HCT116 (cell line): ENCODE data around the gene SLCO4A1. TPM values are rescaled to one million over a fixed set of nuclear protein-coding genes. Genes with fewer than 3 reads are reported as not detected.

ENCODE experiments used
- ATAC-seq: fragments of 200-7000 bp; cut with Tn5 transposase; 2 replicates; pipeline ENCODE4 v1.9.1; 2020; ENCODE audit warnings: mild to moderate bottlenecking, moderate library complexity
- Bru-seq: library from RNA; stranded (reverse); fragments of 400-500 nt; gene quantifications from one replicate; lab custom pipeline; 2021; lab: Mats Ljungman, UMichigan
- BruChase-seq, 2 experiments: library from RNA; stranded (reverse); fragments of 400-500 nt; gene quantifications; one replicate each; lab custom pipeline; 2021; lab: Mats Ljungman, UMichigan
- BruUV-seq: library from RNA; stranded (reverse); fragments of 400-500 nt; replicated peaks from 2 replicates; lab custom pipeline; 2021; lab: Mats Ljungman, UMichigan
- CTCF ChIA-PET: fragments of 300-600 bp; sonication (Branson Sonifier 250); formaldehyde crosslinking; loops from one replicate; lab custom pipeline; 2021; ENCODE audit warnings: antibody characterized with exemption; lab: Charles Lee
- POLR2A ChIA-PET: fragments of 300-600, 350-600 bp; sonication (Branson Sonifier 250); formaldehyde crosslinking; loops from one replicate; lab custom pipeline; 2021; ENCODE audit warnings: antibody characterized with exemption; lab: Charles Lee
- RAD21 ChIA-PET, 2 experiments: fragments of 300-600 bp; sonication (Branson Sonifier 250); formaldehyde crosslinking; loops; one replicate each; lab custom pipeline; 2023; ENCODE audit warnings: low total read pairs in 2 of 2; ENCODE audit not compliant: uncharacterized antibody in 2 of 2, unreplicated experiment in 2 of 2, low non-redundant PET in 1 of 2; lab: Charles Lee
- DNase-seq: peaks from one replicate; pipeline ENCODE4 v3.0.0-alpha.2; 2010; ENCODE audit warnings: low read depth, low spot score
- H2AFZ ChIP-seq: fragments of 200-600 bp; shearing (Covaris generic), sonication (generic); 2 replicates; pipeline ENCODE4 v1.6.1; 2017; ENCODE audit warnings: low read depth, mixed run types, mixed read lengths, antibody characterized with exemption, low read length; ENCODE audit not compliant: poor library complexity, severe bottlenecking
- H3K27ac ChIP-seq: 2 replicates; pipeline ENCODE4 v1.5.1; 2012; ENCODE audit warnings: low read depth, low read length
- H3K27me3 ChIP-seq: fragments of 200-600 bp; sonication (generic); 2 replicates; pipeline ENCODE4 v1.6.1; 2016; ENCODE audit warnings: mixed run types, low read length, mixed read lengths; ENCODE audit not compliant: insufficient read depth
- H3K36me3 ChIP-seq, 2 experiments: fragments of 200-500 bp in 1 of 2; fragments of 200-600 bp in 1 of 2; sonication (Bioruptor generic) in 1 of 2; sonication (generic) in 1 of 2; 2 replicates each; pipeline versions ENCODE4 v1.5.1 to v1.6.1; 2014 to 2016; ENCODE audit warnings: low read length in 2 of 2, inconsistent platforms in 1 of 2, mixed read lengths in 1 of 2, mixed run types in 1 of 2; ENCODE audit not compliant: insufficient read depth in 2 of 2, control insufficient read depth in 1 of 2
- H3K4me1 ChIP-seq, 2 experiments: fragments of 200-600 bp in 1 of 2; sonication (generic) in 1 of 2; 2 replicates each; pipeline versions ENCODE4 v1.5.1 to v1.6.1; 2012 to 2017; ENCODE audit warnings: low read length in 2 of 2, inconsistent platforms in 1 of 2, mild to moderate bottlenecking in 1 of 2, mixed read lengths in 1 of 2, mixed run types in 1 of 2, moderate library complexity in 1 of 2; ENCODE audit not compliant: insufficient read depth in 2 of 2, control insufficient read depth in 1 of 2
- H3K4me2 ChIP-seq: fragments of 200-600 bp; sonication (generic); 2 replicates; pipeline ENCODE4 v1.6.1; 2017; ENCODE audit warnings: mixed run types, low read length, mixed read lengths
- H3K4me3 ChIP-seq, 2 experiments: fragments of 200-600 bp in 1 of 2; sonication (generic) in 1 of 2; replicated peaks in 1 of 2; 2 replicates each; pipeline ENCODE4 v1.5.1; 2011 to 2016; ENCODE audit warnings: low read length in 2 of 2, control low read depth in 1 of 2, low read depth in 1 of 2, mild to moderate bottlenecking in 1 of 2, mixed read lengths in 1 of 2, mixed run types in 1 of 2
- H3K79me2 ChIP-seq: fragments of 200-600 bp; sonication (generic); 2 replicates; pipeline ENCODE4 v1.6.1; 2017; ENCODE audit warnings: mild to moderate bottlenecking, mixed run types, low read length, moderate library complexity, mixed read lengths; ENCODE audit not compliant: insufficient read depth
- H3K9ac ChIP-seq: fragments of 200-600 bp; sonication (generic); 2 replicates; pipeline ENCODE4 v1.6.1; 2016; ENCODE audit warnings: low read length, mixed read lengths
- H3K9me2 ChIP-seq: fragments of 200-600 bp; sonication (generic), shearing (Covaris generic); 2 replicates; pipeline ENCODE4 v1.6.1; 2017; ENCODE audit warnings: mixed run types, mild to moderate bottlenecking, moderate library complexity; ENCODE audit not compliant: insufficient read depth
- H3K9me3 ChIP-seq, 2 experiments: fragments of 200-500 bp in 1 of 2; fragments of 200-600 bp in 1 of 2; sonication (Bioruptor generic) in 1 of 2; sonication (generic) in 1 of 2; 2 replicates each; pipeline ENCODE4 v1.6.1; 2014 to 2017; ENCODE audit warnings: low read length in 2 of 2, mixed read lengths in 2 of 2, inconsistent platforms in 1 of 2, low read depth in 1 of 2, mild to moderate bottlenecking in 1 of 2, mixed run types in 1 of 2, moderate library complexity in 1 of 2; ENCODE audit not compliant: control insufficient read depth in 1 of 2, insufficient read depth in 1 of 2
- H4K20me1 ChIP-seq: fragments of 200-600 bp; sonication (generic), shearing (Covaris generic); 2 replicates; pipeline ENCODE4 v1.6.1; 2017; ENCODE audit warnings: mixed run types, mild to moderate bottlenecking, moderate library complexity; ENCODE audit not compliant: insufficient read depth
- EZH2 ChIP-seq: fragments of 200-600 bp; sonication (generic); IDR thresholded peaks from 2 replicates; pipeline ENCODE4 v1.6.1; 2017; ENCODE audit warnings: antibody characterized with exemption, mixed run types
- EZH2phosphoT487 ChIP-seq: fragments of 200-600 bp; IDR thresholded peaks from 2 replicates; pipeline ENCODE4 v1.6.1; 2018; ENCODE audit warnings: antibody characterized with exemption, borderline replicate concordance
- POLR2A ChIP-seq: IDR thresholded peaks from 2 replicates; pipeline ENCODE4 v1.7.0; 2011; ENCODE audit warnings: borderline replicate concordance; ENCODE audit not compliant: insufficient read depth, insufficient read length; ENCODE audit errors: extremely low read depth
- POLR2AphosphoS5 ChIP-seq: IDR thresholded peaks from 2 replicates; pipeline ENCODE4 v1.6.1; 2011; ENCODE audit warnings: mild to moderate bottlenecking, low read depth, low read length, moderate library complexity
- SIN3A ChIP-seq: IDR thresholded peaks from 2 replicates; pipeline ENCODE4 v1.6.1; 2012; ENCODE audit warnings: low read depth
- SP1 ChIP-seq: IDR thresholded peaks from 2 replicates; pipeline ENCODE4 v1.6.1; 2012; ENCODE audit warnings: low read depth
- TCF7L2 ChIP-seq: IDR thresholded peaks from 2 replicates; pipeline ENCODE4 v1.7.0; 2011; ENCODE audit warnings: borderline replicate concordance, inconsistent platforms; ENCODE audit not compliant: insufficient read depth, insufficient read length; ENCODE audit errors: extremely low read depth
- YY1 ChIP-seq: IDR thresholded peaks from 2 replicates; pipeline ENCODE4 v1.6.1; 2011; ENCODE audit warnings: low read length, low read depth, moderate library complexity, mild to moderate bottlenecking; ENCODE audit not compliant: insufficient replicate concordance; ENCODE audit errors: extremely low read depth
- intact Hi-C: fragments of 100-400 bp; cut with micrococcal nuclease; formaldehyde crosslinking; loops from 2 replicates; pipeline ENCODE4 v1.10.0; 2022
- long read RNA-seq: library from polyadenylated mRNA; unstranded; transcript quantifications from one replicate; pipeline ENCODE4 v2.0.0, GENCODE V29; 2021; ENCODE audit not compliant: unreplicated experiment
- polyA plus RNA-seq: library from polyadenylated mRNA; unstranded; fragments of >200 nt; gene quantifications from 2 replicates; pipeline ENCODE4 v1.2.1, GENCODE V29; 2012; ENCODE audit warnings: missing spikeins
- total RNA-seq: library from RNA; stranded (reverse); gene quantifications from one replicate; pipeline ENCODE4 v1.2.1, GENCODE V29; 2021; ENCODE audit not compliant: unreplicated experiment
- TF ChIP-seq, protein P1 (sequence below): IDR thresholded peaks from 2 replicates; pipeline ENCODE4 v1.6.1; 2011; ENCODE audit warnings: mild to moderate bottlenecking, low read length, moderate library complexity; ENCODE audit not compliant: insufficient replicate concordance; ENCODE audit errors: extremely low read depth

Gene SLCO4A1
- total RNA-seq = 107 TPM
- 119 and 125 TPM in 2 replicates for polyA plus RNA-seq
- Bru-seq, nascent RNA = percentile 72 among the genes with signal in this experiment
- percentile 80 among the genes with signal in this experiment for BruChase-seq, experiment 1, labeled RNA remaining after a 6-hour chase
- BruChase-seq, experiment 2, labeled RNA remaining after a 2-hour chase = percentile 84 among the genes with signal in this experiment
- long read RNA-seq, transcript SLCO4A1-201 (12 exons, 2,776 nt) = minor isoform, 17 of 218 reads
- long read RNA-seq, transcript SLCO4A1-206 (6 exons, 986 nt) = minor isoform, 5 of 218 reads
- long read RNA-seq, transcript SLCO4A1-202 (11 exons, 2,665 nt) = major isoform, 44 of 218 reads
- long read RNA-seq, partial matches to known transcripts = 66 of 218 reads
- long read RNA-seq, other reads (novel, unspliced or antisense) = 81 of 218 reads

GRCh38 chr20:62642051-62642665 lies at the start of gene SLCO4A1:
TSS of gene SLCO4A1 (plus strand) at chr20:62642503. CDS start at chr20:62656455, 13,952 bp downstream.
- Histone ChIP-seq H3K9ac (peak within 1 kb of the TSS; percentile 86), H3K27me3 (no peaks in the 10 kb centered on the region), H3K79me2 (peaks cover 49% of the 10 kb centered on the region), H3K36me3 (peaks cover 0 to 33% of the 10 kb centered on the region in 2 experiments; a peak in 2 of 4 replicates)
- ATAC-seq = peak; percentile 87
- TF ChIP-seq, protein P1, sequence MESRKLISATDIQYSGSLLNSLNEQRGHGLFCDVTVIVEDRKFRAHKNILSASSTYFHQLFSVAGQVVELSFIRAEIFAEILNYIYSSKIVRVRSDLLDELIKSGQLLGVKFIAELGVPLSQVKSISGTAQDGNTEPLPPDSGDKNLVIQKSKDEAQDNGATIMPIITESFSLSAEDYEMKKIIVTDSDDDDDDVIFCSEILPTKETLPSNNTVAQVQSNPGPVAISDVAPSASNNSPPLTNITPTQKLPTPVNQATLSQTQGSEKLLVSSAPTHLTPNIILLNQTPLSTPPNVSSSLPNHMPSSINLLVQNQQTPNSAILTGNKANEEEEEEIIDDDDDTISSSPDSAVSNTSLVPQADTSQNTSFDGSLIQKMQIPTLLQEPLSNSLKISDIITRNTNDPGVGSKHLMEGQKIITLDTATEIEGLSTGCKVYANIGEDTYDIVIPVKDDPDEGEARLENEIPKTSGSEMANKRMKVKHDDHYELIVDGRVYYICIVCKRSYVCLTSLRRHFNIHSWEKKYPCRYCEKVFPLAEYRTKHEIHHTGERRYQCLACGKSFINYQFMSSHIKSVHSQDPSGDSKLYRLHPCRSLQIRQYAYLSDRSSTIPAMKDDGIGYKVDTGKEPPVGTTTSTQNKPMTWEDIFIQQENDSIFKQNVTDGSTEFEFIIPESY = peak; percentile 59
- TF ChIP-seq EZH2phosphoT487 = no peak
- TF ChIP-seq TCF7L2 = peak; percentile 20
- no peak for TF ChIP-seq YY1
- TF ChIP-seq SIN3A = no peak
- TF ChIP-seq POLR2A = peak; percentile 59
- no peak for TF ChIP-seq EZH2
- peak; percentile 89 for TF ChIP-seq POLR2AphosphoS5
- TF ChIP-seq SP1 = no peak
- TF ChIP-seq, all 23 proteins: peak for 4
- ChIA-PET CTCF (interaction anchor here (0.8 to 1.4 kb wide), 3 partner anchors 17 to 166 kb away, joined by 3 to 7 read pairs (median 3); no protein-coding TSS in a partner anchor), POLR2A (interaction anchor here (0.9 to 1.4 kb wide), 2 partner anchors 18 to 149 kb away, joined by 3 read pairs; no protein-coding TSS in a partner anchor), RAD21 (interaction anchor here in 1 of 2 experiments (0.7 kb wide), 1 partner anchor 152 kb away, joined by 3 read pairs; no protein-coding TSS in a partner anchor)
- no peaks in the 10 kb centered on the region for H3K9me3 ChIP-seq
- H3K9me2 ChIP-seq = no peaks in the 10 kb centered on the region
- intact Hi-C loops = no loop called here
- no TSS peak for BruUV-seq
- DNase-seq = peak; percentile 48
- peak within 1 kb of the TSS; percentile 80 to 83 for H3K4me3 ChIP-seq
- H2AFZ ChIP-seq = no peak within 1 kb of the TSS
- peaks cover 9% of the 10 kb centered on the region; the same call in 1 of the 2 replicates for H4K20me1 ChIP-seq
- H3K27ac ChIP-seq = peak within 1 kb of the TSS; percentile 90
- peaks cover 38 to 57% of the 10 kb centered on the region in 2 experiments for H3K4me1 ChIP-seq
- peak within 1 kb of the TSS; percentile 87 for H3K4me2 ChIP-seq
